Measurements from ENCODE around the gene MCF2L2.
"Not testable (repeated sequence)": the region's sequence is repeated elsewhere in the genome, so short reads cannot be mapped to it uniquely, and the experiment has no call there.

Gene MCF2L2

GRCh38 chr3:183428447-183429211, at the start of gene MCF2L2:
Gene MCF2L2 (minus strand): TSS chr3:183428619. CDS start chr3:183427977, 642 bp downstream.
- no peak for DNase-seq

GRCh38 chr3:183477801-183478456, 49.5 kb upstream of the MCF2L2 start:
- no peak for DNase-seq

GRCh38 chr3:183475764-183476162, 47.3 kb upstream of the MCF2L2 start:
- not testable (repeated sequence) for DNase-seq

- no peak for DNase-seq
These were observed 46.8 kb upstream of the MCF2L2 start for GRCh38 chr3:183475016-183475763.

- DNase-seq: no peak
These were observed 45.5 kb upstream of the MCF2L2 start for GRCh38 chr3:183473969-183474368.

- no peak for DNase-seq
These were observed 43.7 kb upstream of the MCF2L2 start for GRCh38 chr3:183472155-183472554.

GRCh38 chr3:183468424-183468823, 40.0 kb upstream of the MCF2L2 start:
- DNase-seq: no peak

- peak; percentile 26 for DNase-seq
These were observed 38.2 kb upstream of the MCF2L2 start for GRCh38 chr3:183466575-183466974.

GRCh38 chr3:183465710-183466109, 37.3 kb upstream of the MCF2L2 start:
- DNase-seq: not testable (repeated sequence)

GRCh38 chr3:183464480-183464879, 36.1 kb upstream of the MCF2L2 start:
- no peak for DNase-seq

GRCh38 chr3:183460081-183461055, 31.9 kb upstream of the MCF2L2 start:
- no peak for DNase-seq

- DNase-seq: no peak
These were observed 26.7 kb upstream of the MCF2L2 start for GRCh38 chr3:183455089-183455488.

GRCh38 chr3:183454064-183454463, 25.6 kb upstream of the MCF2L2 start:
- DNase-seq: no peak

GRCh38 chr3:183449791-183450190, 21.4 kb upstream of the MCF2L2 start:
- DNase-seq: no peak

GRCh38 chr3:183449391-183449790, 21.0 kb upstream of the MCF2L2 start:
- no peak for DNase-seq

GRCh38 chr3:183448369-183449128, 20.1 kb upstream of the MCF2L2 start:
- DNase-seq: no peak

GRCh38 chr3:183447206-183448001, 19.0 kb upstream of the MCF2L2 start:
- peak; percentile 99 for DNase-seq

GRCh38 chr3:183446838-183447205, 18.4 kb upstream of the MCF2L2 start:
- DNase-seq: no peak

GRCh38 chr3:183444748-183445147, 16.3 kb upstream of the MCF2L2 start:
- DNase-seq: no peak

All from NCI-H524 treated with DMSO at 0.1 percent for 48 hours (cell line).